ENCODE measurements around the gene YOD1. TPM values are rescaled to one million over a fixed set of nuclear protein-coding genes. Genes with fewer than 3 reads are reported as not detected.

YOD1 gene
- polyA plus RNA-seq, 1 donor from 2014 or later = 9.3 TPM

DNA sequence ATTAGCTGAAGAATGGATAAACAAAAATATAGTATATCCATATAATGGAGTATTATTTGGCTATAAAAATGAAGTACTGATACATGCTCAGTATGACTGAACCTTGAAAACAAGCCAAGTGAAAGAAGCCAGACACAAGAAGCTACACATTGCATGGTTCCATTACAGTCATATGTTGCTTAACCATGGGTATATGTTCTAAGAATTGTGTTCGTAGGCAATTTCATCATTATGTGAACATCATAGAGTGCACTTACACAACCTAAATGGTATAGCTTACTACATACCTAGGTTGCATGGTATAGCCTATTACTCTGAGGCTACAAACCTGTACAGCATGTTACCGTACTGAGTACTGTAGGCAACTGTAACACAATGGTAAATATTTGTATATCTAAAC lies 52.2 kb downstream of the YOD1 start:
- H3K36me3 ChIP-seq (ENCODE audit: insufficient read depth, low read length) = no peaks in the 10 kb centered on the region
- H3K79me2 ChIP-seq (replicated peaks; ENCODE audit: insufficient read depth, low read length) = no peaks in the 10 kb centered on the region
- no peak overlapping the region for H3K4me3 ChIP-seq (ENCODE audit: low read length)
- no peaks in the 10 kb centered on the region for H3F3A ChIP-seq (ENCODE audit: insufficient read depth, low read length, poor library complexity, severe bottlenecking)
- no peaks in the 10 kb centered on the region for H3K9me2 ChIP-seq (ENCODE audit: insufficient read depth, low read length)
- H2AFZ ChIP-seq (ENCODE audit: low read depth, low read length) = no peak overlapping the region
- H4K20me1 ChIP-seq (ENCODE audit: insufficient read depth) = no peaks in the 10 kb centered on the region
- no peaks in the 10 kb centered on the region for H3K27me3 ChIP-seq (ENCODE audit: insufficient read depth, low read depth, low read length)
- no peak overlapping the region for H3K4me2 ChIP-seq (ENCODE audit: low read length)
- no peak overlapping the region for H3K9ac ChIP-seq (ENCODE audit: low read length)
- H3K9me3 ChIP-seq (ENCODE audit: low read length) = no peaks in the 10 kb centered on the region
- H3K27ac ChIP-seq (ENCODE audit: low read length) = no peak overlapping the region
- TF ChIP-seq EZH2 (IDR thresholded peaks at IDR 0.05; ENCODE audit: borderline replicate concordance, insufficient read depth, low read length, poor library complexity, severe bottlenecking) = no peak
- TF ChIP-seq RAD21 (conservative IDR thresholded peaks at IDR 0.05) = no peak
- TF ChIP-seq TAF1 (IDR thresholded peaks at IDR 0.05; ENCODE audit: low read depth) = no peak
- TF ChIP-seq MXI1 (conservative IDR thresholded peaks at IDR 0.05; ENCODE audit: poor library complexity, severe bottlenecking) = no peak
- TF ChIP-seq, protein P1, sequence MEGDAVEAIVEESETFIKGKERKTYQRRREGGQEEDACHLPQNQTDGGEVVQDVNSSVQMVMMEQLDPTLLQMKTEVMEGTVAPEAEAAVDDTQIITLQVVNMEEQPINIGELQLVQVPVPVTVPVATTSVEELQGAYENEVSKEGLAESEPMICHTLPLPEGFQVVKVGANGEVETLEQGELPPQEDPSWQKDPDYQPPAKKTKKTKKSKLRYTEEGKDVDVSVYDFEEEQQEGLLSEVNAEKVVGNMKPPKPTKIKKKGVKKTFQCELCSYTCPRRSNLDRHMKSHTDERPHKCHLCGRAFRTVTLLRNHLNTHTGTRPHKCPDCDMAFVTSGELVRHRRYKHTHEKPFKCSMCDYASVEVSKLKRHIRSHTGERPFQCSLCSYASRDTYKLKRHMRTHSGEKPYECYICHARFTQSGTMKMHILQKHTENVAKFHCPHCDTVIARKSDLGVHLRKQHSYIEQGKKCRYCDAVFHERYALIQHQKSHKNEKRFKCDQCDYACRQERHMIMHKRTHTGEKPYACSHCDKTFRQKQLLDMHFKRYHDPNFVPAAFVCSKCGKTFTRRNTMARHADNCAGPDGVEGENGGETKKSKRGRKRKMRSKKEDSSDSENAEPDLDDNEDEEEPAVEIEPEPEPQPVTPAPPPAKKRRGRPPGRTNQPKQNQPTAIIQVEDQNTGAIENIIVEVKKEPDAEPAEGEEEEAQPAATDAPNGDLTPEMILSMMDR (IDR thresholded peaks at IDR 0.05; ENCODE audit: poor library complexity, severe bottlenecking) = no peak

Other genes with a start within 250 kb of the YOD1 start
- gene IL20, start 185.6 kb downstream of the YOD1 start, polyA plus RNA-seq = not detected in 2 replicates
- not detected in 2 replicates for gene IL24, start 153.8 kb downstream of the YOD1 start, polyA plus RNA-seq
- not detected in 2 replicates for gene FCMR, start 129.3 kb downstream of the YOD1 start, polyA plus RNA-seq
- gene PIGR, start 104.7 kb downstream of the YOD1 start, polyA plus RNA-seq = not detected in 2 replicates
- gene FCAMR, start 80.7 kb downstream of the YOD1 start, polyA plus RNA-seq = not detected in 2 replicates
- gene C1orf116, start 18.5 kb downstream of the YOD1 start, polyA plus RNA-seq = not detected in 2 replicates
- gene PFKFB2, start 2.1 kb upstream of the YOD1 start, polyA plus RNA-seq = 9.3 and 9.8 TPM in 2 replicates
- gene C4BPB, start 37.7 kb upstream of the YOD1 start, polyA plus RNA-seq = not detected in 2 replicates
- gene C4BPA, start 53.0 kb upstream of the YOD1 start, polyA plus RNA-seq = not detected in 2 replicates

Measured in neural cell (in vitro differentiated cells).